GM19455 (cell line): ENCODE results near the gene CAGE1.
A peak's percentile ranks its signal among the peaks of the same experiment; 100 is the strongest.

Experiments used
- ATAC-seq: cut with Tn5 transposase; IDR thresholded peaks from one replicate; pipeline ENCODE4 v1.9.1; 2021; ENCODE audit not compliant: unreplicated experiment

CAGE1 gene

GRCh38 chr6:7389451-7390225 is at the start of gene CAGE1, which contains the start of gene RIOK1:
CAGE1 (minus strand) TSS chr6:7389742; CDS start chr6:7387173, 2,569 bp downstream.
RIOK1 (plus strand) TSS chr6:7389808; CDS start chr6:7390003, 195 bp downstream.
- ATAC-seq = peak; percentile 99

GRCh38 chr6:7439228-7439627 is 49.7 kb upstream of the CAGE1 start:
- no peak for ATAC-seq

GRCh38 chr6:7438011-7438410 is 48.5 kb upstream of the CAGE1 start:
- no peak for ATAC-seq

- ATAC-seq = no peak
Observed at GRCh38 chr6:7434672-7435071, 45.1 kb upstream of the CAGE1 start.

- ATAC-seq = no peak
Observed at GRCh38 chr6:7433121-7433617, 43.6 kb upstream of the CAGE1 start.

- no peak for ATAC-seq
Observed at GRCh38 chr6:7432391-7433120, 43.0 kb upstream of the CAGE1 start.

- ATAC-seq = no peak
Observed at GRCh38 chr6:7431674-7432390, 42.3 kb upstream of the CAGE1 start.

- ATAC-seq = no peak
Observed at GRCh38 chr6:7431313-7431673, 41.8 kb upstream of the CAGE1 start.

GRCh38 chr6:7426447-7427169 is 37.1 kb upstream of the CAGE1 start:
- ATAC-seq = no peak

GRCh38 chr6:7425808-7426190 is 36.3 kb upstream of the CAGE1 start:
- no peak for ATAC-seq

GRCh38 chr6:7424967-7425807 is 35.6 kb upstream of the CAGE1 start:
- no peak for ATAC-seq

GRCh38 chr6:7424058-7424457 is 34.5 kb upstream of the CAGE1 start:
- ATAC-seq = no peak

GRCh38 chr6:7421066-7421465 is 31.5 kb upstream of the CAGE1 start:
- ATAC-seq = no peak

GRCh38 chr6:7419065-7419464 is 29.5 kb upstream of the CAGE1 start:
- ATAC-seq = no peak

- no peak for ATAC-seq
Observed at GRCh38 chr6:7418238-7418905, 28.8 kb upstream of the CAGE1 start.

- no peak for ATAC-seq
Observed at GRCh38 chr6:7417684-7418083, 28.1 kb upstream of the CAGE1 start.

GRCh38 chr6:7414811-7415210 is 25.3 kb upstream of the CAGE1 start:
- ATAC-seq = no peak

GRCh38 chr6:7413151-7413823 is 23.7 kb upstream of the CAGE1 start:
- no peak for ATAC-seq

GRCh38 chr6:7411328-7411727 is 21.8 kb upstream of the CAGE1 start:
- ATAC-seq = no peak
